HEK293 (cell line): ENCODE measurements around the gene TRIM8.

Experiments
- REST ChIP-seq: fragments of 450-650 bp; formaldehyde crosslinking; IDR thresholded peaks from 2 replicates; pipeline ENCODE4 v1.5.1; 2016; ENCODE audit warnings: missing biosample characterization, missing genetic modification characterization
- WT1 ChIP-seq: fragments of 450-650 bp; formaldehyde crosslinking; IDR thresholded peaks from 2 replicates; pipeline ENCODE4 v1.5.1; 2016; ENCODE audit warnings: missing biosample characterization, missing genetic modification characterization

DNA sequence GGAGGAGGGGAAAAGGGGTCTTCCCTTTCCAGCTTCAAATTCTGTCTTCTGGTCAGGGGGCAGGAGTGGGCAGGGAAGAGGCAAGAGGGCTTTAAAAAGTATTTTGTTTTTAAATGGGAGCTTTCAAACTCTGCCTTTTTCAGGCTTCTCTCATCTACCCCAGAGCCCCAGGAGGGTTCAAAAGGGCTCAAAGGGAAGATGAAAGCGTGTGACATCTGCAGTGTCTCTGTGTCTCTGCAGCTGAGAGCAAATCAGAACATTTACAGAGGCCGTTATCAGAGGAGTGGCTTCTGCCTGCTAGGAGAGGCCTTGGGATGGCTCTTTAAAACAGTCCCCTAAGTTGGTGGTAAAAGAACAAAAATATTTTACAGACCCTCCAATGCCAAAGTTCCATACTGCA, 30.3 kb downstream of the TRIM8 start:
- no peak for TF ChIP-seq REST
- TF ChIP-seq WT1 (tag by site-specific recombination): no peak
